Activated naive CD4-positive, alpha-beta T cell treated with anti-CD3 and anti-CD28 coated beads, Interleukin-2, amount 50 U/mL, for 24 hours (primary cell): Measurements from ENCODE around the gene MTURN.
"Not testable (repeated sequence)": the region's sequence is repeated elsewhere in the genome, so short reads cannot be mapped to it uniquely, and the experiment has no call there.

Experiments
- H3K27ac Mint-ChIP-seq: one replicate; pipeline ENCODE4 v1.8.0; 2021; ENCODE audit warnings: mild to moderate bottlenecking, mixed read lengths
- H3K27me3 Mint-ChIP-seq: one replicate; pipeline ENCODE4 v1.8.0; 2021; ENCODE audit warnings: mixed read lengths
- H3K36me3 Mint-ChIP-seq: one replicate; pipeline ENCODE4 v1.8.0; 2021; ENCODE audit warnings: mixed read lengths
- H3K4me1 Mint-ChIP-seq: one replicate; pipeline ENCODE4 v1.8.0; 2021; ENCODE audit warnings: mixed read lengths
- H3K4me3 Mint-ChIP-seq: one replicate; pipeline ENCODE4 v1.8.0; 2021; ENCODE audit warnings: mild to moderate bottlenecking, mixed read lengths
- H3K9me3 Mint-ChIP-seq: one replicate; pipeline ENCODE4 v1.8.0; 2021; ENCODE audit warnings: mixed read lengths

The MTURN gene

DNA sequence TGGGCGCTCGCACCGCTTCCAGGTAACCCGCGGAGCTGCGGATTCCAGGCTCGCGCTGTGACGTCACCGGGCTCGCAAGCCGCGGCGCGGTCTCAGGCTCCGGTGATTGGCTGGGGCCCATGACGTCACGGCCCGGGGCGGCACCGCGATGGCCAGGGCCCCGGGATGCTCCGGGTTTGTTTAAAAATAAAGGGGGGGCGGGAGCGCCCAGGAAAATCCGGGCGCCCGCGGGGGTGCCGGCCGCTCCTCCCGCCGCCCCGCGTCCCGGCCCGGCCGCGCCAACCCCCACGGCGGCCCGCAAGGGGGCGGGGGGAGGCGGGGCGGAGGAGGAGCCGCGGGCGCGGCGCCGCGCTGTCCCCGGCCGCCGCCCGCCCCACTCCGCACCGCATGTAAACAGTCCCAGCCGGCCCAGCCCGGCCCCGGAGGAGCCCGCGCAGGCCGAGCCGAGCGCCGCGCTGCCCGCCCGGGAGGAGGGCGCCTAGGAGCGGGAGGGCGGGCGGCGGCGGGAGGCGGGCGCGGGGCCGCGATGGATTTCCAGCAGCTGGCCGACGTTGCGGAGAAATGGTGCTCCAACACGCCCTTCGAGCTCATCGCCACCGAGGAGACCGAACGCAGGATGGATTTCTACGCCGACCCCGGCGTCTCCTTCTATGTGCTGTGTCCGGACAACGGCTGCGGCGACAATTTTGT, at the start of gene MTURN:
Gene MTURN, plus strand, starts transcription at position 376 of the 690 bp plus-strand sequence. Its CDS starts 151 bp downstream, at position 527.
- Mint-ChIP-seq H3K9me3 (no peaks in the 10 kb centered on the region), H3K36me3 (no peaks in the 10 kb centered on the region), H3K4me3 (peak within 1 kb of the TSS; percentile 92), H3K27ac (peak within 1 kb of the TSS; percentile 83), H3K4me1 (peaks cover 6% of the 10 kb centered on the region), H3K27me3 (no peaks in the 10 kb centered on the region)

DNA sequence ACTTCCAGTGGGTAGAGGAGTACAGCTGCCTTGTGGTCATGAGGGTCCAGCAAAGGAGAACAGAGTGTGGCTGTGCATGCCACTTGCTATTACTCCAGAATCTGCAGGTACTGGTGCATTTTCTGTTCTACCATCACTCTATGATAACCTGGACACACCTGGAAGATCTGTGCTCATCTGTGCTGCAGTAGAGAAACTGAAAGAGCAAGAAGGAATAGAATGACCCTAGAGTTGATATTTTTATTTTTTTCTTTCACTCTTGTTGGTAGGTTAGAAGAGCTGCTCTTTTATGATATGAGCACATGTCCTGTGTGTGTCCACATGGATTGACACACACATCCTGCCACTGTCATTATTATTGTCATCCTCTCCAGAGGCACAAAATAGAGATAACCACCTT, 48.3 kb upstream of the MTURN start:
- no peaks in the 10 kb centered on the region for H3K27me3 Mint-ChIP-seq
- no peaks in the 10 kb centered on the region for H3K9me3 Mint-ChIP-seq
- H3K4me1 Mint-ChIP-seq, result no peaks in the 10 kb centered on the region
- H3K27ac Mint-ChIP-seq, result no peak overlapping the region
- H3K4me3 Mint-ChIP-seq, result no peak overlapping the region
- H3K36me3 Mint-ChIP-seq, result peaks cover 7% of the 10 kb centered on the region

DNA sequence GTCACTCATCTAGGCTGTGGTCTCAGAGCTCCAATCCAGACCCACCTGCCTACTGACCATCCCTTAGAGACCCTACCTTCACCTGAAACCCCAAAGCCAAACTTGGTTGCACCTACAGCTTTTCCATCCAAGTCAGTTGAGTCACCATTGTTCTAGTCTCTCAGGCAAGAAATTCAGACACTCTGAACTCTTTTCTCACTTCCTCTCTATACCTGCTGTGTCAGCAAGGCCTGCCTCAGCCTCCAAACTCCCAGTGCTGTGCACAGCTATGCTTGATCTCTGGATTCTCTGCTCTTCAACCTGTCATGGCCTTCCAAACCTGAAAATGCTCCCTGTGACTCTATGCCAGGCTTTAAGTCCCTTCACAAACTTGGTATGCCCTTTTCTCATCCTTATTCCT, 47.4 kb upstream of the MTURN start:
- no peaks in the 10 kb centered on the region for H3K4me1 Mint-ChIP-seq
- H3K27me3 Mint-ChIP-seq, result no peaks in the 10 kb centered on the region
- H3K36me3 Mint-ChIP-seq, result peaks cover 7% of the 10 kb centered on the region
- H3K4me3 Mint-ChIP-seq, result no peak overlapping the region
- H3K27ac Mint-ChIP-seq, result no peak overlapping the region
- no peaks in the 10 kb centered on the region for H3K9me3 Mint-ChIP-seq

DNA sequence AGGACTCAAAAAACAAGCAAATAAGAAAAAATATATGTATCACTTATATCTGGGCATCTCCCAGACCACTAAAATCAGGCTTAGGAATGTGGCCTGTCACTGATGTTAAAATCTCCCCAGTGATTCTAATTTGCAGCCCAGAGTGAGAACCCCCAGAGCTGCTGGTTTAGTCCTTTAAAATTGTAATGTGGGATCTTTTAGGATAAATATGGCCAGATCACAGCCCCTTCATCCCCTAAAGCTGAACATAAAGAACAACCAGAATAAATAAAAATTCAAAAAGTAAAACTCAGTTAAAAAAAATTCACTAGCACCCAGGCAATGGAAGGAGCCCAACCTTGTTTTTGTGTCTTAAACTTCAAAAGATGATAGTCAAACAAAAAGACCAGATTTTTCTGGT, 46.4 kb upstream of the MTURN start:
- Mint-ChIP-seq H3K36me3 (peaks cover 7% of the 10 kb centered on the region), H3K4me3 (no peak overlapping the region), H3K27ac (no peak overlapping the region), H3K9me3 (no peaks in the 10 kb centered on the region), H3K27me3 (no peaks in the 10 kb centered on the region), H3K4me1 (no peaks in the 10 kb centered on the region)

DNA sequence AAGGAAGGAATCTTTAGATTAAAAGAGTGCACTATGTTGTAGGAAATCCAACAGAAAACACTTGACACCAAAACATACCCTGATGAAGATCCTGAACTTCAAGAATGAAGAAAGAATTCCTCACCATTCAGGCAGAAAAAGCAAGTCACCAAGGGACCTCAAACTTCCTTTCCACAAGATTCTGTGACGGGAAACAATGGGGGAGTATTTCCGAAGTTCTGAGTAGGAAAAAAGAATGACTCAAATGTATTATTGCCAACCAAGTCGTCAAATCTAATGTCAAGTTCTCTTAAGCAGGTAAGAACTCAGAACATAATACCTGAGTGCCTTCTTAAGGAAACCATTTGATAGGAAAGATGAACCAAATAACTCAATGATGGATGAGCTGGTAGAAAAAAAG, 44.7 kb upstream of the MTURN start:
- H3K4me1 Mint-ChIP-seq, result no peaks in the 10 kb centered on the region
- no peak overlapping the region for H3K27ac Mint-ChIP-seq
- H3K36me3 Mint-ChIP-seq, result peaks cover 9% of the 10 kb centered on the region
- no peak overlapping the region for H3K4me3 Mint-ChIP-seq
- H3K27me3 Mint-ChIP-seq, result no peaks in the 10 kb centered on the region
- H3K9me3 Mint-ChIP-seq, result no peaks in the 10 kb centered on the region

DNA sequence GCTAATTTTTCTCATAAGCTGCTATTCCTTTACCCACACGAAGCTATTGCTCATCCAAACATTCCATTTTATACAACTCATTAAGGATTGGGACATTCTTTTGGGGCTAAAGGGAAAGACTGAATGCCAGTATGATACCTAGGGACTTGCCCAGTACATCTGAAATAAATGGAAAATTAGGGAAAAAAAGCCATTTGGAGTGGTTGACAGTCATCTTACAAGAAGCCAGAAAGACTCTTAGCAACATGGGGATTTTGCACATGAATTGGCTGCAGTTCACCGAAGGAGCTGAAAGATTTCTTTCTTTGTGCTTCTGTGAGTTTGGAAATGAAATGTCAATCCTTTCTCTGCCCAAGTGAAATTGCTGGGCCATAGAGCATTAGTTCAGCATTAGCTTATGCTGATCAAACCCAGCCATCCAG, 43.3 kb upstream of the MTURN start:
- H3K4me3 Mint-ChIP-seq, result no peak overlapping the region
- H3K27me3 Mint-ChIP-seq, result no peaks in the 10 kb centered on the region
- H3K9me3 Mint-ChIP-seq, result no peaks in the 10 kb centered on the region
- no peak overlapping the region for H3K27ac Mint-ChIP-seq
- H3K36me3 Mint-ChIP-seq, result peaks cover 9% of the 10 kb centered on the region
- no peaks in the 10 kb centered on the region for H3K4me1 Mint-ChIP-seq

DNA sequence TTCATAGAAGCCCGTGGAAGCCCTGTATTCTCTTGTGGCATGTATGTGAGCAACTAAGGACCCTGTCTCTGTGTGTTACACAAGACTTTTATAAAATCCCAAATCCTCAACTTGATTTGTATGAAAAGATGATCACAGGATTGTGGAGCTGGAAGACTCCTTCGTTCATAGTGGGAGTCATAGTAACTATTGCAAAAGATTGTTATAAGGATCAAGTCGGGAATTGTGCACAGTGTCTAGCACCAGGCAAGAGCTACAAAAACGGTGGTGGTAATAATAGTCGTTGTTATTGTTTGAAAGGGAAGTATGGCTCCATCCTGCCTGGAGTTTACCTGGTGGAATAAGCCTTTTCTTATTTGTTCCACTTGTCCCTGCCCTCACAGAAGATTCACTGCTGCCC, 42.8 kb upstream of the MTURN start:
- no peaks in the 10 kb centered on the region for H3K9me3 Mint-ChIP-seq
- no peaks in the 10 kb centered on the region for H3K27me3 Mint-ChIP-seq
- peaks cover 9% of the 10 kb centered on the region for H3K36me3 Mint-ChIP-seq
- H3K4me3 Mint-ChIP-seq, result no peak overlapping the region
- no peaks in the 10 kb centered on the region for H3K4me1 Mint-ChIP-seq
- H3K27ac Mint-ChIP-seq, result no peak overlapping the region

DNA sequence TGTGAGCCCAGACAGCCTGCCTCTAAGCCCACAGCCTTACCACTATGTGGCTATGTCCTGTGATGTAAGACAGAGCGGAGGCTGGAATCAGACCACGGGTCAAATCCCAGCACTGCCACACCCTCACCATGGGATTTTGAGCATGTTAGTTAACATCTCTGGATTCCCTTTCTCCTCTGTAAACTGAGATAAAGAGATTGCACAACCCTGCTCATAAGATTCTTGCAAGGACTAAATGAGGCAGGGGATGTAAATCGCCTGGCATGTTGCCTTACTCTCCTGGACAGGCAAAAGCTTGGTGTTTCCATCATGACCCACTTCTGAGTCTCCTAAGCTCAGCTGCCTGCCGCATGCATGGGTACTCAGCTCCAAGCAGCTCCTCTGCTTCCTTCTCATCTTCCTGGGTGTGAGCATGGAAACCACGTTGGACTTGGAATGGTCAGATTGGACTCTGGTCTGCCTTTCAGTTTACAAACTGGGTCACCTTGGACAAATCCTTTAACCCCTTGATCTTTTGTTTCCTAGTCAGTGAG, 41.3 kb upstream of the MTURN start:
- no peaks in the 10 kb centered on the region for H3K27me3 Mint-ChIP-seq
- no peaks in the 10 kb centered on the region for H3K4me1 Mint-ChIP-seq
- no peak overlapping the region for H3K27ac Mint-ChIP-seq
- peaks cover 7% of the 10 kb centered on the region for H3K9me3 Mint-ChIP-seq
- peaks cover 11% of the 10 kb centered on the region for H3K36me3 Mint-ChIP-seq
- no peak overlapping the region for H3K4me3 Mint-ChIP-seq

DNA sequence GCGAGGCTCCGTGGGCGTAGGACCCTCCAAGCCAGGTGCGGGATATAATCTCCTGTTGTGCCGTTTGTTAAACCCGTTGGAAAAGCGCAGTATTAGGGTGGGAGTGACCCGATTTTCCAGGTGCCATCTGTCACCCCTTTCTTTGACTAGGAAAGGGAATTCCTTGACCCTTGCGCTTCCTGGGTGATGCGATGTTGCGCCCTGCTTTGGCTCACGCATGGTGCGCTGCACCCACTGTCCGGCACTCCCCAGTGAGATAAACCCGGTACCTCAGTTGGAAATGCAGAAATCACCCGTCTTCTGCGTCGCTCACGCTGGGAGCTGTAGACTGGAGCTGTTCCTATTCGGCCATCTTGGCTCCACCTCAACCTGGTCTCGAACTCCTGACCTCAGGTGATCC, 36.2 kb upstream of the MTURN start:
- not testable (repeated sequence) for H3K36me3 Mint-ChIP-seq, H3K27me3 Mint-ChIP-seq, H3K27ac Mint-ChIP-seq, H3K9me3 Mint-ChIP-seq, H3K4me1 Mint-ChIP-seq, H3K4me3 Mint-ChIP-seq

DNA sequence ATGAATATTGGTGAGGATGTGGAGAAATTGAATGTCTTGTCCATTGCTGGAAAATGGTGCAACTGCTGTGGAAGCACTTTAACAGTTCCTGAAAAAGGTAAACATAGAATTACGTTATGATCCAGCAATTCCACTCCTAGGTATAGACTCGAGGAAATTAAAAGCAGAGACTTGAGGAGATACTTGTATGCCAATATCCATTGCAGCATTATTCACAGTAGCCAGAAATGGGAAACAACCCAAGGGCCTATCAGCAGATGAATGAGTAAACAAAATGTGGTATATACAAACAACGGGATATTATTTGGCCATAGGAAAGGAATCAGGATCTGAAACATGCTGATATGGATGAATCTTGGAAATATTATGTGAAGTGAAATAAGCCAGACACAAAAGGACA, 32.5 kb upstream of the MTURN start:
- Mint-ChIP-seq H3K9me3 (peaks cover 4% of the 10 kb centered on the region), H3K27ac (no peak overlapping the region)

DNA sequence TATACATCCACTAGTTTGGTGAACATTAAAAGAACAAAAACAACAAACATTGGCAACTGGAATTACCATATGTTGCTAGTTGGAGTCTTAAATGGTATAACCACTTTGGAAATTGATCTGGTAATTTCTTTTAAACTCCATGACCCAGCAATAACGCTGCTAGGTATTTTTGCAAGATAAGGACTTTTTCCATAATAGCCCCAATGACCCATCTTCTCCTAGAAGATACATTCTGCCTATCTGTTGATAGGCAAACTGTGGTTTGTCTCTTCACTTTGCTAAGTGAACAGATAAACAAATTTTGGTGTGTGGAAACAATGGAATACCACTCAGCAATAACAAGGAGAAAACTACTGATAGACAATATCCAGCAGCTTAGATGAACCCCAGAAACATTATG, 30.6 kb upstream of the MTURN start:
- H3K9me3 Mint-ChIP-seq, result no peaks in the 10 kb centered on the region
- H3K27me3 Mint-ChIP-seq, result no peaks in the 10 kb centered on the region
- H3K4me1 Mint-ChIP-seq, result no peaks in the 10 kb centered on the region
- peaks cover 4% of the 10 kb centered on the region for H3K36me3 Mint-ChIP-seq
- H3K4me3 Mint-ChIP-seq, result no peak overlapping the region
- H3K27ac Mint-ChIP-seq, result no peak overlapping the region

More for the DNA sequence above, 32.5 kb upstream of the MTURN start:
- Mint-ChIP-seq H3K4me1 (no peaks in the 10 kb centered on the region), H3K4me3 (no peak overlapping the region), H3K27me3 (no peaks in the 10 kb centered on the region), H3K36me3 (peaks cover 4% of the 10 kb centered on the region)

DNA sequence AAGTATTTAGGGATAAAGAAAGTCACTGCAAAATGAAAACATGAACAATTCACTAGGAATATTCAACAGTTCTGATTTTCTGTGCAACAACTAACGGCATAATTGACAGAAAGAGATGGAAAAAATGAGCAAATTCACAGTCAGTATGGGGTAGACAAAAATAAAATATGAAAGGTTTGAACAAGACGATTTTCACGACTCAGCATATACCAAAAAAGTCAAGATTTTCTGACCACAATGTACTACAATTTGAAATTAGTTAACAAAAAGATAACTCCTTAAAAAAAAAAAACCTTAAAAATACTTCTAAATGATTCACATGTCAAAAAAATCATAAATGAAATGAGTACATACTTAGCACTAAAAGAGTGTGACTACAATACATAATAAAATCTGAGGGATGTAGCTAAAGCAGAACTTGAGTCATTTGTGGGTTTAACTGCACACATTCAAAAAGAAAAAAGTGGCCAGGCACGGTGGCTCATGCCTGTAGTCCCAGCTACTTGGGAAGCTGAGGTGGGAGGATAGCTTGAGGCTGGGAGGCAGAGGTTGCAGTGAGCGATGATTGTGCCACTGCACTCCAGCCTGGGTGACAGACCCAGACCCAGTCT, 22.6 kb upstream of the MTURN start:
- Mint-ChIP-seq H3K4me3 (no peak overlapping the region), H3K4me1 (peaks cover 9% of the 10 kb centered on the region), H3K27ac (no peak overlapping the region), H3K27me3 (no peaks in the 10 kb centered on the region), H3K9me3 (peaks cover 15% of the 10 kb centered on the region), H3K36me3 (peaks cover 13% of the 10 kb centered on the region)

DNA sequence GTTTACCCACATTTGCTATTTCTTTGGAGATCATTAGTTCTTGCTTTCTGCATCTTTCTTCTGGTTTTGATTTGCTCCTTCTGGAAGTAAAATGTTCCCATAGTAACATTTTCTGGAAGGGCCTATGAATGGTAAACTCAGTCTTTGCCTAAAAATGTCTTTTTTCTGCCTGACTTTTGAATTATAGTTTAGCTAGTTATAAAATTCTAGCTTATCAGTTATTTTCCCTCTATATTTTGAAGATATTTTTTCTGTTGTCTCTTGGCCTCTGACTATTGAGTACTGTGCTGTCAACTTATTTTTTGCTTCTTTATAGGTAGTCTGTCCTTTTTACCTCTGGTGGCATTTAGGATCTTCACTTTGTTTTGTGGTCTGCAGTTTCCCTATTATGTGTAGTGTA, 21.6 kb upstream of the MTURN start:
- Mint-ChIP-seq H3K27me3 (no peaks in the 10 kb centered on the region), H3K27ac (no peak overlapping the region)

DNA sequence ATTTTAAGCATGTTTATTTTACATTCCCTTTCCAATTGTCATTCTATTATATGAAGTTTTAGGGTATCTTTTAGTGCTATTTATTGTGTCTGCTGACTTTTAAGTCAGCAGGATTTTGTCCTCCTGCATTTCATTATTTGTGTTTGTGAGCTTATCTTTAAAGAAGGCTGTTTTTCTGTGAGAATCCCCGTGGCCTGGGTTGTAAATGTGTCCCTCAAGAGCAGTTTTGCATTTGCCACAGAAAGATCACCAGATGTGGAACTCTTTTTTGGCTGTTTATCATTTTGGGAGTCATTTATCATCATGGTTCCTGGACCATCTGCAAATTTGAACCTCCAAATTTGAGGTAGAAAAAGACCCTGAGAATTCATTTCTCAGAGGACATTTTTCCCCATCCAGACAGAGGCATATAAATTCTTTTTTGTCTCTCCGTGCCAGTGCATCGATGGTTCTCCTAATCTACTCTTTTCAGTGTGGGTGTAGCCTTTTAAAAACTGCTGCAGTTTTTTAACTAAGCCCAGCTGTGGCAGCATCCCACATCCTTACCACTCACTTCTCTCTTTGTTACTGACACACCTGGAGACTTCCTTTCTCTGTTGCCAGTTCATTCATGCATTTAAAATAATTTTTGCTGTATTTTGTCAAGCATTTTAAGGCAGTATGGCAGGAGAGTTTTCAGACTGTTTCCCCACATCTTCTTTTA, 20.1 kb upstream of the MTURN start:
- H3K4me1 Mint-ChIP-seq, result peaks cover 9% of the 10 kb centered on the region
- no peak overlapping the region for H3K4me3 Mint-ChIP-seq
- peaks cover 15% of the 10 kb centered on the region for H3K9me3 Mint-ChIP-seq
- peaks cover 11% of the 10 kb centered on the region for H3K36me3 Mint-ChIP-seq
- H3K27ac Mint-ChIP-seq, result no peak overlapping the region
- H3K27me3 Mint-ChIP-seq, result no peaks in the 10 kb centered on the region

More for the DNA sequence above, 21.6 kb upstream of the MTURN start:
- H3K4me1 Mint-ChIP-seq, result peaks cover 9% of the 10 kb centered on the region
- H3K9me3 Mint-ChIP-seq, result peaks cover 15% of the 10 kb centered on the region
- no peak overlapping the region for H3K4me3 Mint-ChIP-seq
- peaks cover 13% of the 10 kb centered on the region for H3K36me3 Mint-ChIP-seq

DNA sequence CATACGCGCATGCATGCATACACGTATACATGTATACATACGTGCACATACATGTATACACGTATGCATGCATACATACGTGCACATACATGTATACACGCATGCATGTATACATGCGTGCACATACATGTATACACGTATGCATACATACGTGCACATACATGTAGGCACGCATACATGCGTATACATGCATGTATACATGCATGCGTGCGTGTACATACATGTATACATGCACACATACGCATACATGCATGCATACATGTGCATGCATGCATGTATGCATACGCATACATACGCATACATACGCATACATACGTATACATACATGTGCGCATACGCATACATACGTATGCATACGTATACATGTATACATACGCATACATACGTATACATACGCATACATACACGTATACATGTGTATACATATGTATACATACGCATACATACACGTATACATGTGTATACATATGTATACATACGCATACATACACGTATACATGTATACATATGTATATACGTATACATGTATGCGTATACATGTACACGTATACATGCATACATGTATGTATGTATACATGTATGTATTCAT, 19.0 kb upstream of the MTURN start:
- H3K27ac Mint-ChIP-seq, result no peak overlapping the region
- H3K4me1 Mint-ChIP-seq, result peaks cover 9% of the 10 kb centered on the region
- peaks cover 9% of the 10 kb centered on the region for H3K36me3 Mint-ChIP-seq
- peaks cover 15% of the 10 kb centered on the region for H3K9me3 Mint-ChIP-seq
- no peak overlapping the region for H3K4me3 Mint-ChIP-seq
- no peaks in the 10 kb centered on the region for H3K27me3 Mint-ChIP-seq

DNA sequence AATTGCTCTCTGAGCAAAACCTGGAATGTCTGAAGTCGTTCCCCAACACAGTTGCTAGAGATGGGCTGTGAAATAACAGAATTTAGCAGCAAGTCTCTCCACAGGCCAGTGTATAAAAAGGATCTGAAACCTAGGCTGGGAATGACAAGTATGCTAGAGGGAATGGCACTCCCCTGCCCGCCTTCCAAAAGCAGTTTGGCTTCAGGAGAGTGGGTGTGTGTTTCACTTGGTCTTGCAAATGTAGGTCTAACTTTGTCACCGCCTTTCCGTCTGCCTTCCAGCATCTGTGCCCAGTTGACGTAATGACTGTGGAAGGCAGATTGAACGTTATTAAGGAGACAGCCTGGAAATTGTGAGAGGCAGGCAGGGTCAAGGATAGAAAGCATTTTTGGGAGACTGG, 18.0 kb upstream of the MTURN start:
- Mint-ChIP-seq H3K4me3 (no peak overlapping the region), H3K4me1 (peaks cover 9% of the 10 kb centered on the region), H3K9me3 (peaks cover 14% of the 10 kb centered on the region), H3K36me3 (peaks cover 10% of the 10 kb centered on the region), H3K27me3 (no peaks in the 10 kb centered on the region), H3K27ac (no peak overlapping the region)
